Transverse colon (tissue), 4 donors: ENCODE results near the gene MBOAT2. TPM values are rescaled to one million over a fixed set of nuclear protein-coding genes. Genes with fewer than 3 reads are reported as not detected.
"Not testable (repeated sequence)": the region's sequence is repeated elsewhere in the genome, so short reads cannot be mapped to it uniquely, and the experiment has no call there.

Experiments used
- DNase-seq: peaks from one replicate; pipeline ENCODE4 v3.0.0-alpha.2; 2019
- H3K27ac ChIP-seq, 4 donors: fragments of 200-600 bp; sonication (generic); 2 replicates each; pipeline ENCODE4 v1.5.1; 2016 to 2018; ENCODE audit warnings: inconsistent platforms in 4 of 4
- H3K27me3 ChIP-seq: fragments of 200-600 bp; sonication (generic); 2 replicates; pipeline ENCODE4 v1.5.1; 2017; ENCODE audit warnings: inconsistent platforms
- H3K36me3 ChIP-seq, 4 donors: fragments of 200-600 bp; sonication (generic); 2 replicates each; pipeline ENCODE4 v1.5.1; 2017 to 2019; ENCODE audit warnings: inconsistent platforms in 4 of 4
- H3K4me1 ChIP-seq, 4 donors: fragments of 200-600 bp; sonication (generic); 2 replicates each; pipeline ENCODE4 v1.5.1; 2017 to 2020; ENCODE audit warnings: inconsistent platforms in 4 of 4
- H3K4me3 ChIP-seq, 4 donors: fragments of 200-600 bp; sonication (generic); 1 replicate in 1 of 4; 2 replicates in 3 of 4; pipeline versions ENCODE4 v1.5.1 to v1.6.1; 2017 to 2019; ENCODE audit warnings: inconsistent platforms in 4 of 4
- H3K9me3 ChIP-seq, 2 donors: fragments of 200-600 bp; sonication (generic); 2 replicates each; pipeline ENCODE4 v1.5.1; 2017 to 2019; ENCODE audit warnings: inconsistent platforms in 2 of 2
- CTCF ChIP-seq, 5 experiments: fragments of 200-600 bp in 3 of 5; fragments of 450-650 bp in 2 of 5; sonication (generic) in 3 of 5; IDR thresholded peaks; 1 replicate in 2 of 5; 2 replicates in 3 of 5; pipeline ENCODE4 v1.5.1; 2016 to 2017; ENCODE audit warnings: antibody characterized with exemption in 5 of 5, inconsistent platforms in 3 of 5, mild to moderate bottlenecking in 2 of 5, moderate library complexity in 1 of 5
- EP300 ChIP-seq: sonication (generic); formaldehyde crosslinking; IDR thresholded peaks from one replicate; pipeline ENCODE4 v1.6.1; 2017; ENCODE audit warnings: antibody characterized with exemption, low read depth
- POLR2A ChIP-seq: fragments of 450-650 bp; IDR thresholded peaks from one replicate; pipeline ENCODE4 v1.6.1; 2016; ENCODE audit warnings: antibody characterized with exemption, mild to moderate bottlenecking, moderate library complexity
- POLR2AphosphoS5 ChIP-seq, 3 donors: sonication (generic); formaldehyde crosslinking; IDR thresholded peaks; one replicate each; pipeline ENCODE4 v1.6.1; 2016; ENCODE audit warnings: antibody characterized with exemption in 3 of 3
- WGBS, 2 donors: methylation state at CpG; one replicate each; pipeline ENCODE4 v1.1.5; 2018; ENCODE audit warnings: low coverage in 1 of 2; 5-methylcytosine and 5-hydroxymethylcytosine counted together
- in situ Hi-C, 4 donors: fragments of 200-750 bp; cut with MboI; loops; one replicate each; pipeline versions ENCODE4 v1.15.0 to v1.15.1; 2017; ENCODE audit warnings: low sequenced_read_pairs in 3 of 4, low pct_ligation_motif_present in 1 of 4, low pct_unique_long_range_greater_than_20kb in 1 of 4
- intact Hi-C: fragments of 100-400 bp; cut with DNase I; formaldehyde crosslinking; loops from one replicate; pipeline ENCODE4 v1.15.1; 2023; ENCODE audit warnings: low total_unique reads
- total RNA-seq, 4 donors: library from RNA; depleted of rRNA; stranded (reverse); fragments of >200 nt; gene quantifications; one replicate each; pipeline ENCODE4 v1.1.0, GENCODE V29; 2016

The MBOAT2 gene
- total RNA-seq, 4 donors from 2014 or later: 10.0 to 132 (median 89.2) TPM

GRCh38 chr2:8974016-8974415 is 29.5 kb downstream of the MBOAT2 start:
- Histone ChIP-seq H3K9me3 (no peaks in the 10 kb centered on the region), H3K27ac (no peak overlapping the region), H3K4me1 (peaks cover 0 to 11% (median 0%) of the 10 kb centered on the region in 4 donors), H3K4me3 (no peak overlapping the region), H3K27me3 (no peaks in the 10 kb centered on the region), H3K36me3 (no peaks in the 10 kb centered on the region)
- 94 to 100% methylated on average over 4 of the region's 4 CpGs for WGBS, 2 donors
- in situ Hi-C loops (no loop called here), intact Hi-C loops (no loop called here)
- DNase-seq: no peak
- TF ChIP-seq POLR2AphosphoS5 (IDR thresholded peaks at IDR 0.05) (no peak), CTCF (IDR thresholded peaks at IDR 0.05) (no peak), POLR2A (no peak), EP300 (no peak)

- intact Hi-C loops: not testable (repeated sequence)
Measured at GRCh38 chr2:8973017-8973416, 30.5 kb downstream of the MBOAT2 start.

GRCh38 chr2:8972535-8972934 is 30.9 kb downstream of the MBOAT2 start:
- H3K9me3 ChIP-seq, DNase-seq, H3K4me3 ChIP-seq, intact Hi-C loops, H3K36me3 ChIP-seq, in situ Hi-C loops, H3K27ac ChIP-seq, H3K27me3 ChIP-seq: not testable (repeated sequence)
- peaks cover 0 to 11% (median 0%) of the 10 kb centered on the region in 4 donors for H3K4me1 ChIP-seq
- 80% methylated on average over 1 of the region's 1 CpG; no CpG with 5 or more reads in 1 of the 2 donors for whole genome bisulfite sequencing, 2 donors

More at GRCh38 chr2:8973017-8973416, 30.5 kb downstream of the MBOAT2 start:
- H3K4me3 ChIP-seq, H3K27me3 ChIP-seq, in situ Hi-C loops, H3K9me3 ChIP-seq, H3K36me3 ChIP-seq, H3K27ac ChIP-seq, DNase-seq: not testable (repeated sequence)
- 96% methylated on average over 3 of the region's 3 CpGs; no CpG with 5 or more reads in 1 of the 2 donors for WGBS, 2 donors
- H3K4me1 ChIP-seq: peaks cover 0 to 11% (median 0%) of the 10 kb centered on the region in 4 donors

- H3K36me3 ChIP-seq, H3K9me3 ChIP-seq, H3K4me3 ChIP-seq, in situ Hi-C loops, H3K27me3 ChIP-seq, intact Hi-C loops, H3K27ac ChIP-seq, DNase-seq: not testable (repeated sequence)
- WGBS, 2 donors: 90 to 100% methylated on average over 2 of the region's 2 CpGs
- H3K4me1 ChIP-seq: peaks cover 0 to 18% (median 5%) of the 10 kb centered on the region in 4 donors
Measured at GRCh38 chr2:8969348-8969747, 34.1 kb downstream of the MBOAT2 start.

- DNase-seq: no peak
- H3K36me3 ChIP-seq: no peaks in the 10 kb centered on the region
- H3K27me3 ChIP-seq: no peaks in the 10 kb centered on the region
- H3K4me1 ChIP-seq: peaks cover 0 to 18% (median 5%) of the 10 kb centered on the region in 4 donors
- H3K27ac ChIP-seq: no peak overlapping the region
- in situ Hi-C loops: no loop called here
- intact Hi-C loops: no loop called here
- no peak for TF ChIP-seq CTCF (IDR thresholded peaks at IDR 0.05)
- H3K9me3 ChIP-seq: no peaks in the 10 kb centered on the region
- 65 to 74% methylated on average over 9 of the region's 9 CpGs for WGBS, 2 donors
- H3K4me3 ChIP-seq: no peak overlapping the region
Measured at GRCh38 chr2:8966123-8966908, 37.2 kb downstream of the MBOAT2 start.
